Right atrium auricular region (tissue), 2 donors: ENCODE results near the gene KHK. TPM values are rescaled to one million over a fixed set of nuclear protein-coding genes. Genes with fewer than 3 reads are reported as not detected.
"Not testable (repeated sequence)": the region's sequence is repeated elsewhere in the genome, so short reads cannot be mapped to it uniquely, and the experiment has no call there.

Experiments
- DNase-seq: peaks from one replicate; pipeline ENCODE4 v3.0.0-alpha.2; 2019; ENCODE audit warnings: low spot score
- H3K27ac ChIP-seq, 2 donors: fragments of 200-600 bp; sonication (generic); 1 replicate in 1 of 2; 2 replicates in 1 of 2; pipeline ENCODE4 v1.5.1; 2016 to 2019
- H3K27me3 ChIP-seq, 2 donors: fragments of 200-600 bp; sonication (generic); one replicate each; pipeline versions ENCODE4 v1.5.1 to v1.6.0; 2017 to 2019
- H3K36me3 ChIP-seq: fragments of 200-600 bp; sonication (generic); one replicate; pipeline ENCODE4 v1.5.1; 2016
- H3K4me1 ChIP-seq, 2 donors: fragments of 200-600 bp; sonication (generic); one replicate each; pipeline versions ENCODE4 v1.5.1 to v1.6.0; 2017 to 2019
- H3K4me3 ChIP-seq, 2 donors: fragments of 200-600 bp; sonication (generic); 1 replicate in 1 of 2; 2 replicates in 1 of 2; pipeline ENCODE4 v1.5.1; 2017 to 2019; ENCODE audit warnings: mild to moderate bottlenecking in 1 of 2, moderate library complexity in 1 of 2
- H3K9me3 ChIP-seq, 2 donors: fragments of 200-600 bp; sonication (generic); one replicate each; pipeline ENCODE4 v1.5.1; 2019
- total RNA-seq, 2 donors: library from RNA; depleted of rRNA; stranded (reverse); fragments of >200 nt; gene quantifications; one replicate each; pipeline ENCODE4 v1.1.0, GENCODE V29; 2016
- TF ChIP-seq, protein P1 (sequence below), 2 donors: fragments of 200-600 bp; sonication (generic); IDR thresholded peaks; one replicate each; pipeline ENCODE4 v1.5.1; 2019; ENCODE audit warnings: antibody characterized with exemption in 2 of 2

The KHK gene
- total RNA-seq, 2 donors from 2014 or later: 0.82 to 1.7 TPM

DNA sequence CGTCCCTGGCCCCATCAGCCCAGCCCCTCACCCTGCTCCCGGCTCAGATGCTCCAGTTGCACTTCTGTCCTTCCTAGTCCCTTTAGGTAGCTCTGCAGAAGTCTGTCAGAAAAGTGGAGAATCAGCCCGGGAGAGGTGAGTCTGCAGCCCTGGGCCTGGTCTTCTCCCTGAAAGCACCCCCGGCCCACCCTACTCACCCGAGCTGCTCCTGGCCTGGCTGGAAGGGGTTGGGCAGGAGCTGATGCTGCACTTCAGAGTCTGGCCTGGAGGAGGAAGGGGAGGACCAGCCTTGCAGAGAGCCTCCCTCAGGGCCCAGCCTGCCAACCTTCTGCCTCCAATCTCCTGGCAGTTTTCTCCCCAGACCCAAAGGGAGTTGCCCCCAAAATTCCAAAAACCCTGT is 15.8 kb downstream of the KHK start:
- TF ChIP-seq, protein P1, sequence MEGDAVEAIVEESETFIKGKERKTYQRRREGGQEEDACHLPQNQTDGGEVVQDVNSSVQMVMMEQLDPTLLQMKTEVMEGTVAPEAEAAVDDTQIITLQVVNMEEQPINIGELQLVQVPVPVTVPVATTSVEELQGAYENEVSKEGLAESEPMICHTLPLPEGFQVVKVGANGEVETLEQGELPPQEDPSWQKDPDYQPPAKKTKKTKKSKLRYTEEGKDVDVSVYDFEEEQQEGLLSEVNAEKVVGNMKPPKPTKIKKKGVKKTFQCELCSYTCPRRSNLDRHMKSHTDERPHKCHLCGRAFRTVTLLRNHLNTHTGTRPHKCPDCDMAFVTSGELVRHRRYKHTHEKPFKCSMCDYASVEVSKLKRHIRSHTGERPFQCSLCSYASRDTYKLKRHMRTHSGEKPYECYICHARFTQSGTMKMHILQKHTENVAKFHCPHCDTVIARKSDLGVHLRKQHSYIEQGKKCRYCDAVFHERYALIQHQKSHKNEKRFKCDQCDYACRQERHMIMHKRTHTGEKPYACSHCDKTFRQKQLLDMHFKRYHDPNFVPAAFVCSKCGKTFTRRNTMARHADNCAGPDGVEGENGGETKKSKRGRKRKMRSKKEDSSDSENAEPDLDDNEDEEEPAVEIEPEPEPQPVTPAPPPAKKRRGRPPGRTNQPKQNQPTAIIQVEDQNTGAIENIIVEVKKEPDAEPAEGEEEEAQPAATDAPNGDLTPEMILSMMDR (IDR thresholded peaks at IDR 0.05): no peak
- no peak overlapping the region for H3K4me3 ChIP-seq
- no peaks in the 10 kb centered on the region for H3K36me3 ChIP-seq
- H3K9me3 ChIP-seq: no peaks in the 10 kb centered on the region
- no peak overlapping the region for H3K27ac ChIP-seq
- DNase-seq: no peak
- H3K4me1 ChIP-seq: no peaks in the 10 kb centered on the region
- H3K27me3 ChIP-seq: no peaks in the 10 kb centered on the region

DNA sequence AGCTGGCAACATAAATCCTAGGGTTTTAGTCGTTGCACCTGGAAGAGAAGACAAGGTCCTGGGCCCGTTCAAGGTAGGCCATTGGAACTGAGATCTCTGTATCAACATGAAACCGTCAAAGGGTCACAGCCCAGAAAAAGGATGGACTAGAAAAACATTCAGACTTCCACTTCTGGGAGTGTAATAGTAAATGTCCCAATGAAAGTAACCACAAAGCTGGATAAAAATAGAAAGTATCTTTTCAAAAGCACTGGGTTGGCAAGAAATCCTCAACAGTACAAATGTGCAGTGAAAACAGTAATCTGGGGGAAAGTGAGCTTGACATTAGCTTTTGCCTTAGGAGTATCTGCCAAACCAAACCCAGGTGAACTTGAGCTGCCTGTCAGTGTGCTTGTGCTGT is 19.4 kb downstream of the KHK start:
- no peaks in the 10 kb centered on the region for H3K27me3 ChIP-seq
- H3K4me1 ChIP-seq: no peaks in the 10 kb centered on the region
- H3K36me3 ChIP-seq: no peaks in the 10 kb centered on the region
- H3K27ac ChIP-seq: no peak overlapping the region
- no peaks in the 10 kb centered on the region for H3K9me3 ChIP-seq
- TF ChIP-seq, protein P1 (IDR thresholded peaks at IDR 0.05): no peak
- no peak overlapping the region for H3K4me3 ChIP-seq
- no peak for DNase-seq

DNA sequence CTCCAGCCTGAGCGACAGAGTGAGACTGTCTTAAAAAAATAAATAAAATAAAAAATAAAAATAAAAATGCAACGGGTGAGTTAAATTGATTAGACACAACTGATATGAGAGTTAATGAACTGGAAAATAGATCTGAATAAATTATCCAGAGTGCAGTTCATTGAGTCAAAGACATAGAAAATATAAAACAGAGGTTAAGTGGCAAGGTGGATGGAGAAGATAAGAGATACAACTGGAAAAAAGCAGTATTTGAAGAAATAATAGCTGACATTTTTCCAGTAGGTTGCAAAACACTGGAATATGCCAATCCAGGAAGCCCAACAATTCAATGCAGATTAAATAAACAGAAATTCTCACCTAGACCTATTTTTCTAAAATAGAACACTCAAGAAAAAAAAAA is 21.6 kb downstream of the KHK start:
- H3K27me3 ChIP-seq: no peaks in the 10 kb centered on the region

DNA sequence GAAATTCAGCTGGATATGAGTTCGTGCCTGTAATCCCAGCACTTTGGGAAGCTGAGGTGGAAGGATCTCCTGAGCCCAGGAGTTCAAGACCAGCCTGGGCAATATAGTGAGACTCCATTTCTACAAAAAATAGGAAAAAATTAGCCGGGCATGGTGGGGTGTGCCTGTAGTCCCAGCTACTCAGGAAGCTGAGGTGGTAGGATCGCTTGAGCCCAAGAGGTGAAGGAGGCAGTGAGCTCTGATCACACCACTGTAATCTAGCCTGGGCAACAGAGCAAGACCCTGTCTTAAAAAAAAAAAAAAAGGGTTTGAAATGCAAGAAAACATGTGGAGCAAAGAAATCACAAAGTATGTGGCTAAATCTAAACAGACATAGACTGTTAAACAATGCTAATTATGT is 22.5 kb downstream of the KHK start:
- H3K36me3 ChIP-seq: no peaks in the 10 kb centered on the region
- H3K4me3 ChIP-seq: no peak overlapping the region
- no peak overlapping the region for H3K27ac ChIP-seq
- no peaks in the 10 kb centered on the region for H3K9me3 ChIP-seq
- H3K27me3 ChIP-seq: no peaks in the 10 kb centered on the region
- DNase-seq: no peak
- TF ChIP-seq, protein P1 (IDR thresholded peaks at IDR 0.05): no peak
- H3K4me1 ChIP-seq: no peaks in the 10 kb centered on the region

More for the DNA sequence above, 21.6 kb downstream of the KHK start:
- Histone ChIP-seq H3K36me3 (no peaks in the 10 kb centered on the region), H3K4me1 (no peaks in the 10 kb centered on the region), H3K4me3 (no peak overlapping the region), H3K9me3 (no peaks in the 10 kb centered on the region), H3K27ac (no peak overlapping the region)
- no peak for DNase-seq
- TF ChIP-seq, protein P1 (IDR thresholded peaks at IDR 0.05): no peak

DNA sequence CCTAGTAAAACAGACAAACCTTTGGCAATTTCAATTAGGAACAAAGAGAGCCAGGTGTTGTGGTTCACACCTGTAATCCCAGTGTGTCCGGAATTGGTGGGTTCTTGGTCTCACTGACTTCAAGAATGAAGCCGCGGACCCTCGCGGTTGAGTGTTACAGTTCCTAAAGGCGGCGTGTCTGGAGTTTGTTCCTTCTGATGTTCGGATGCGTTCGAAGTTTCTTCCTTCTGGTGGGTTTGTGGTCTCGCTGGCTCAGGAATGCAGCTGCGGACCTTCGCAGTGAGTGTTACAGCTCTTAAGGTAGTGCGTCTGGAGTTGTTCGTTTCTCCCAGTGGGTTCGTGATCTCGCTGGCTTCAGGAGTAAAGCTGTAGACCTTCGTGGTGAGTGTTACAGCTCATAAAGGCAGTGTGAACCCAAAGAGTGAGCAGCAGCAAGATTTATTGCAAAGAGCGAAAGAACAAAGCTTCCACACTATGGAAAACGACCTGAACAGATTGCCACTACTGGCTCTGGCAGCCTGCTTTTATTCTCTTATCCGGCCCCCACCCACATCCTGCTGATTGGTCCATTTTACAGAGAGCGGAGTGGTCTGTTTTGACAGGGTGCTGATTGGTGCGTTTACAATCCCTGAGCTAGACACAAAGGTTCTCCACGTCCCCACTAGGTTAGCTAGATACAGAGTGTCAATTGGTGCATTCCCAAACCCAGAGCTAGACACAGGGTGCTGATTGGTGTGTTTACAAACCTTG is 24.2 kb downstream of the KHK start:
- not testable (repeated sequence) for H3K9me3 ChIP-seq, H3K4me3 ChIP-seq, DNase-seq

DNA sequence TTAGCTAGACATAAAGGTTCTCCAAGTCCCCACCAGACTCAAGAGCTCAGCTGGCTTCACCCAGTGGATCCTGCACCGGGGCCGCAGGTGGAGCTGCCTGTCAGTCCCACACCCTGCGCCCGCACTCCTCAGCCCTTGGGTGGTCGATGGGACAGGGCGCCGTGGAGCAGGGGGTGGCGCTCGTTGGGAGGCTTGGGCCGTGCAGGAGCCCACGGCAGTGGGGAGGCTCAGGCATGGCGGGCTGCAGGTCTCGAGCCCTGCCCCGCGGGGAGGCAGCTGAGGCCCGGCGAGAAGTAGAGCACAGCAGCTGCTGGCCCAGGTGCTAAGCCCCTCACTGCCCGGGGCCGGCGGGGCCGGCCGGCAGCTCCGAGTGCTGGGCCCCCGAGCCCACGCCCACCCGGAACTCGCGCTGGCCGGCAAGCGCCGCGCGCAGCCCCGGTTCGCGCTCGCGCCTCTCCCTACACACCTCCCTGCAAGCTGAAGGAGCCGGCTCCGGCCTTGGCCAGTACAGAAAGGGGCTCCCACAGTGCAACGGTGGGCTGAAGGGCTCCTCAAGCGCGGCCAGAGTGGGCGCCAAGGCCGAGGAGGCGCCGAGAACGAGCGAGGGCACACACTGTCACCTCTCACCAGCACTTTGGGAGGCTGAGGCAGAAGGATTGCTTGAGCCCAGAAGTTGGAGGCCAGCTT is 25.0 kb downstream of the KHK start:
- DNase-seq, H3K9me3 ChIP-seq, H3K27me3 ChIP-seq, H3K27ac ChIP-seq, H3K4me1 ChIP-seq, H3K4me3 ChIP-seq, H3K36me3 ChIP-seq: not testable (repeated sequence)

More for the DNA sequence above, 24.2 kb downstream of the KHK start:
- not testable (repeated sequence) for H3K36me3 ChIP-seq, H3K27ac ChIP-seq, H3K4me1 ChIP-seq, H3K27me3 ChIP-seq
